H9 (cell line): ENCODE data around the gene ZNF853. TPM values are rescaled to one million over a fixed set of nuclear protein-coding genes. Genes with fewer than 3 reads are reported as not detected.
A peak's percentile ranks its signal among the peaks of the same experiment; 100 is the strongest.

Experiments used
- DNase-seq: peaks from one replicate; pipeline ENCODE4 v3.0.0-alpha.2; 2017
- H2AFZ ChIP-seq: one replicate; pipeline ENCODE4 v1.6.1; 2013; ENCODE audit warnings: mild to moderate bottlenecking, low read length, control low read depth, moderate library complexity
- H2AK5ac ChIP-seq: 2 replicates; pipeline ENCODE4 v1.6.1; 2013; ENCODE audit warnings: low read length, control low read depth, mixed read lengths; ENCODE audit not compliant: insufficient read length
- H2BK120ac ChIP-seq: one replicate; pipeline ENCODE4 v1.6.1; 2013; ENCODE audit warnings: low read depth, mild to moderate bottlenecking, low read length, control low read depth, inconsistent platforms; ENCODE audit not compliant: poor library complexity, severe bottlenecking
- H2BK12ac ChIP-seq: 2 replicates; pipeline ENCODE4 v1.6.1; 2013; ENCODE audit warnings: low read length, control low read depth, mixed read lengths, low read depth; ENCODE audit not compliant: insufficient read length
- H2BK15ac ChIP-seq: 2 replicates; pipeline ENCODE4 v1.6.1; 2013; ENCODE audit warnings: low read depth, low read length, control low read depth
- H2BK20ac ChIP-seq: one replicate; pipeline ENCODE4 v1.6.1; 2013; ENCODE audit warnings: low read depth, mild to moderate bottlenecking, low read length, control low read depth, inconsistent platforms; ENCODE audit not compliant: poor library complexity, severe bottlenecking
- H2BK5ac ChIP-seq: 2 replicates; pipeline ENCODE4 v1.6.1; 2013; ENCODE audit warnings: low read length, control low read depth, mixed read lengths; ENCODE audit not compliant: insufficient read length
- H3K14ac ChIP-seq: 2 replicates; pipeline ENCODE4 v1.6.1; 2013; ENCODE audit warnings: low read length, control low read depth; ENCODE audit not compliant: insufficient read depth
- H3K18ac ChIP-seq: 2 replicates; pipeline ENCODE4 v1.6.1; 2013; ENCODE audit warnings: low read depth, mild to moderate bottlenecking, mixed read lengths, low read length, control low read depth; ENCODE audit not compliant: insufficient read length
- H3K23ac ChIP-seq: 2 replicates; pipeline ENCODE4 v1.6.1; 2013; ENCODE audit warnings: low read length, control low read depth, mixed read lengths, low read depth; ENCODE audit not compliant: insufficient read length
- H3K23me2 ChIP-seq: 2 replicates; pipeline ENCODE4 v1.6.1; 2013; ENCODE audit warnings: low read depth, mild to moderate bottlenecking, mixed read lengths, low read length, control low read depth; ENCODE audit not compliant: insufficient read length, poor library complexity, severe bottlenecking
- H3K27ac ChIP-seq: 2 replicates; pipeline ENCODE4 v1.5.1; 2013; ENCODE audit warnings: low read length, control low read depth, mixed read lengths, low read depth; ENCODE audit not compliant: insufficient read length
- H3K27me3 ChIP-seq: 2 replicates; pipeline ENCODE4 v1.6.1; 2013; ENCODE audit warnings: low read length, control low read depth, inconsistent platforms; ENCODE audit not compliant: insufficient read depth
- H3K4ac ChIP-seq: 2 replicates; pipeline ENCODE4 v1.6.1; 2013; ENCODE audit warnings: low read depth, mild to moderate bottlenecking, control low read depth, inconsistent platforms, low read length, moderate library complexity
- H3K4me1 ChIP-seq: 2 replicates; pipeline ENCODE4 v1.6.1; 2013; ENCODE audit warnings: low read length, control low read depth, inconsistent platforms; ENCODE audit not compliant: insufficient read depth
- H3K4me2 ChIP-seq: 2 replicates; pipeline ENCODE4 v1.6.1; 2013; ENCODE audit warnings: low read length, control low read depth, mixed read lengths; ENCODE audit not compliant: insufficient read length, insufficient read depth
- H3K56ac ChIP-seq: 2 replicates; pipeline ENCODE4 v1.6.1; 2013; ENCODE audit warnings: low read depth, mild to moderate bottlenecking, mixed read lengths, low read length, control low read depth; ENCODE audit not compliant: insufficient read length
- H3K79me1 ChIP-seq: 2 replicates; pipeline ENCODE4 v1.6.1; 2013; ENCODE audit warnings: low read depth, mild to moderate bottlenecking, moderate library complexity, low read length, control low read depth, inconsistent platforms; ENCODE audit not compliant: insufficient read depth, poor library complexity, severe bottlenecking
- H3K79me2 ChIP-seq: 2 replicates; pipeline ENCODE4 v1.6.1; 2013; ENCODE audit warnings: low read length, control low read depth, inconsistent platforms; ENCODE audit not compliant: insufficient read depth
- H3K9ac ChIP-seq: 2 replicates; pipeline ENCODE4 v1.6.1; 2013; ENCODE audit warnings: low read length, control low read depth, mixed read lengths; ENCODE audit not compliant: insufficient read length; ENCODE audit errors: extremely low read depth
- H3K9me3 ChIP-seq: one replicate; pipeline ENCODE4 v1.6.1; 2013; ENCODE audit warnings: low read depth, low read length, inconsistent platforms; ENCODE audit not compliant: control insufficient read depth
- H3T11ph ChIP-seq: one replicate; pipeline ENCODE4 v1.6.1; 2013; ENCODE audit warnings: mild to moderate bottlenecking, low read length, control low read depth, inconsistent platforms
- H4K20me1 ChIP-seq: one replicate; pipeline ENCODE4 v1.6.1; 2013; ENCODE audit not compliant: control insufficient read depth, insufficient read length, insufficient read depth
- H4K5ac ChIP-seq: 2 replicates; pipeline ENCODE4 v1.6.1; 2013; ENCODE audit warnings: low read depth, mild to moderate bottlenecking, mixed read lengths, low read length, control low read depth; ENCODE audit not compliant: insufficient read length
- H4K8ac ChIP-seq: replicated peaks from 2 replicates; pipeline ENCODE4 v1.6.1; 2013; ENCODE audit warnings: low read length, control low read depth, mixed read lengths, low read depth; ENCODE audit not compliant: insufficient read length
- H4K91ac ChIP-seq: 2 replicates; pipeline ENCODE4 v1.6.1; 2013; ENCODE audit warnings: low read depth, mild to moderate bottlenecking, moderate library complexity, mixed read lengths, low read length, control low read depth; ENCODE audit not compliant: insufficient read length
- H3K27ac Mint-ChIP-seq, 3 experiments: 2 replicates in 2 of 3; 3 replicates in 1 of 3; pipeline ENCODE4 v1.8.0; 2020 to 2021; ENCODE audit warnings: mixed read lengths in 3 of 3, mild to moderate bottlenecking in 1 of 3, moderate library complexity in 1 of 3
- H3K27me3 Mint-ChIP-seq: 2 replicates; pipeline ENCODE4 v1.8.0; 2021; ENCODE audit warnings: low read depth, mild to moderate bottlenecking, moderate library complexity, mixed read lengths
- H3K36me3 Mint-ChIP-seq, 3 experiments: 2 replicates in 2 of 3; 3 replicates in 1 of 3; pipeline ENCODE4 v1.8.0; 2020 to 2021; ENCODE audit warnings: low read depth in 3 of 3, mixed read lengths in 3 of 3; ENCODE audit not compliant: insufficient read depth in 1 of 3
- H3K4me1 Mint-ChIP-seq, 2 experiments: 2 replicates each; pipeline ENCODE4 v1.8.0; 2020; ENCODE audit warnings: mixed read lengths in 2 of 2
- H3K4me3 Mint-ChIP-seq, 2 experiments: 2 replicates in 1 of 2; 3 replicates in 1 of 2; pipeline ENCODE4 v1.8.0; 2020 to 2021; ENCODE audit warnings: mild to moderate bottlenecking in 2 of 2, mixed read lengths in 2 of 2, moderate library complexity in 1 of 2
- H3K9me3 Mint-ChIP-seq, 2 experiments: 2 replicates in 1 of 2; 3 replicates in 1 of 2; pipeline ENCODE4 v1.8.0; 2020; ENCODE audit warnings: mild to moderate bottlenecking in 2 of 2, mixed read lengths in 2 of 2, moderate library complexity in 1 of 2
- WGBS: extraction: QIAGEN DNeasy Blood & Tissue Kit; methylation state at CpG from one replicate; pipeline ENCODE4 v1.1.7; 2013; ENCODE audit warnings: missing lambda C conversion rate, low lambda C conversion rate, mixed read lengths; ENCODE audit not compliant: insufficient read length; ENCODE audit errors: extremely low coverage; 5-methylcytosine and 5-hydroxymethylcytosine counted together
- total RNA-seq: library from RNA; stranded (reverse); gene quantifications from 2 replicates; pipeline ENCODE4 v1.2.1, GENCODE V29; 2021
- TF ChIP-seq, protein P1 (sequence below): fragments of 200-600 bp; sonication (generic); conservative IDR thresholded peaks from 3 replicates; pipeline ENCODE4 v1.8.0; 2021; ENCODE audit warnings: antibody characterized with exemption, mild to moderate bottlenecking

The ZNF853 gene
- total RNA-seq, 1 experiment from 2014 or later = 9.6 TPM

DNA sequence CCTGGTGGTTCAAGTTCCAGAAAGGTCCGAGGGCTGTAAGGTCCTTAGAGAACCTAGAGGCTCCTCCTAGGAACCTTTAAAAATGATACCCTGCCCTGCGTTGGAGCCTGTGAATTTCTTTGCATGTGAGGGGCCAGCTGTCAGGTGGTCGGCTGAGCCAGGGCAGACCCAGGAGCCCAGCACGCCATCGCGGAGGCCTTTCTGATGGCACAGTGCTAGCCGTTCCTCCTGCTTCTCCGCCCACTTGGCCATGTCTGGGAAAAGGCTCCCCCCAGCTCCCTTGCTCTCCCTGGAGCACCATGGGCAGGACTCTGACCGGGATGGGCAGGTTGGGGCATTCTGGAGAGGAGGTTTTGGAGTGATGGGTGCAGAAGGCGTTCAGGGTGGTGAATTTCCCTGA is 29.3 kb downstream of the ZNF853 start:
- no peak overlapping the region for H3K9ac ChIP-seq
- no peak overlapping the region for H2AK5ac ChIP-seq
- H3K79me2 ChIP-seq = no peaks in the 10 kb centered on the region
- H3K27ac Mint-ChIP-seq = no peak overlapping the region
- H3K56ac ChIP-seq = no peak overlapping the region
- H3K4ac ChIP-seq = no peak overlapping the region
- no peak overlapping the region for H3K18ac ChIP-seq
- no peaks in the 10 kb centered on the region for H3K9me3 ChIP-seq
- peaks cover 6 to 8% of the 10 kb centered on the region in 2 experiments for H3K4me1 Mint-ChIP-seq
- no peaks in the 10 kb centered on the region for H3K9me3 Mint-ChIP-seq
- peak; percentile 19 for DNase-seq
- no peak overlapping the region for H3K4me3 Mint-ChIP-seq
- peaks cover 0 to 37% (median 11%) of the 10 kb centered on the region in 3 experiments; a peak in 4 of 7 replicates for H3K36me3 Mint-ChIP-seq
- no peak overlapping the region for H2BK120ac ChIP-seq
- H3K14ac ChIP-seq = no peak overlapping the region
- H4K5ac ChIP-seq = no peak overlapping the region
- H2BK5ac ChIP-seq = no peak overlapping the region
- H3T11ph ChIP-seq = no peak overlapping the region
- no peak overlapping the region for H4K8ac ChIP-seq
- no peaks in the 10 kb centered on the region for H4K20me1 ChIP-seq
- H3K23ac ChIP-seq = no peak overlapping the region
- no peaks in the 10 kb centered on the region for H3K23me2 ChIP-seq
- H3K79me1 ChIP-seq = no peaks in the 10 kb centered on the region
- no CpG with 5 or more reads among the region's 10 CpGs for WGBS
- H2BK15ac ChIP-seq = no peak overlapping the region
- H3K27me3 ChIP-seq = no peaks in the 10 kb centered on the region
- H2BK20ac ChIP-seq = no peak overlapping the region
- H3K27me3 Mint-ChIP-seq = no peaks in the 10 kb centered on the region
- H3K4me2 ChIP-seq = no peak overlapping the region
- H3K4me1 ChIP-seq = no peaks in the 10 kb centered on the region
- no peak overlapping the region for H3K27ac ChIP-seq
- TF ChIP-seq, protein P1, sequence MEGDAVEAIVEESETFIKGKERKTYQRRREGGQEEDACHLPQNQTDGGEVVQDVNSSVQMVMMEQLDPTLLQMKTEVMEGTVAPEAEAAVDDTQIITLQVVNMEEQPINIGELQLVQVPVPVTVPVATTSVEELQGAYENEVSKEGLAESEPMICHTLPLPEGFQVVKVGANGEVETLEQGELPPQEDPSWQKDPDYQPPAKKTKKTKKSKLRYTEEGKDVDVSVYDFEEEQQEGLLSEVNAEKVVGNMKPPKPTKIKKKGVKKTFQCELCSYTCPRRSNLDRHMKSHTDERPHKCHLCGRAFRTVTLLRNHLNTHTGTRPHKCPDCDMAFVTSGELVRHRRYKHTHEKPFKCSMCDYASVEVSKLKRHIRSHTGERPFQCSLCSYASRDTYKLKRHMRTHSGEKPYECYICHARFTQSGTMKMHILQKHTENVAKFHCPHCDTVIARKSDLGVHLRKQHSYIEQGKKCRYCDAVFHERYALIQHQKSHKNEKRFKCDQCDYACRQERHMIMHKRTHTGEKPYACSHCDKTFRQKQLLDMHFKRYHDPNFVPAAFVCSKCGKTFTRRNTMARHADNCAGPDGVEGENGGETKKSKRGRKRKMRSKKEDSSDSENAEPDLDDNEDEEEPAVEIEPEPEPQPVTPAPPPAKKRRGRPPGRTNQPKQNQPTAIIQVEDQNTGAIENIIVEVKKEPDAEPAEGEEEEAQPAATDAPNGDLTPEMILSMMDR = no peak
- no peak overlapping the region for H2AFZ ChIP-seq
- H2BK12ac ChIP-seq = no peak overlapping the region
- no peak overlapping the region for H4K91ac ChIP-seq
